GM19023 (cell line): ENCODE data around the gene CHKA.
A peak's percentile ranks its signal among the peaks of the same experiment; 100 is the strongest.

Experiments
- ATAC-seq: cut with Tn5 transposase; IDR thresholded peaks from one replicate; pipeline ENCODE4 v1.9.1; 2021; ENCODE audit warnings: mild to moderate bottlenecking, moderate library complexity; ENCODE audit not compliant: unreplicated experiment

Gene CHKA

DNA sequence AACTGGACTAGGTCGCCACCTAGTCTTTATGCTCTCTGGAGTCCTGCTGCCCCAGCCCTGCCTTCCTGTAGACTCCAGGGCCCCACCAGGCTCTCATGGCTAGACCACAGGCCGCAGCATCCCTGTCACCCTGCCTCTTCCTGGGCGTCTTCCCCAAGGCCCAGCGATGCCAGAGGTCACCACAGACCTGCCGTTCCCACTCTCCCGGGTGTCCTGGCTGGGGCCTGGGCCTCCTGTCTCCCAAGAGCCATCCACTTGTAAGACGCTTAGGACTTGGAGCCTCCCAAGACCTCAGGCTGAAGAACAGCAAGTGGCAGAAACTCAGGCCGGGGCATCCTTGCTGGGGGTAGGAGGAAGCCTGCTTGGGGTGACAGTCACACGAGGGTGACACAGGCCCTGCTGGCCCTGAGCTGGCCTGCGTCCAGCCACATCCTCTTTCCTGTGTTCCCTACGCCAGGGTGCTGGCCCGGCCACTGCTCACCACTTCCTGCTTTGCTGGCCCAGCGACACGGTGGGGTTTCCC is 84.4 kb downstream of the CHKA start:
- no peak for ATAC-seq

DNA sequence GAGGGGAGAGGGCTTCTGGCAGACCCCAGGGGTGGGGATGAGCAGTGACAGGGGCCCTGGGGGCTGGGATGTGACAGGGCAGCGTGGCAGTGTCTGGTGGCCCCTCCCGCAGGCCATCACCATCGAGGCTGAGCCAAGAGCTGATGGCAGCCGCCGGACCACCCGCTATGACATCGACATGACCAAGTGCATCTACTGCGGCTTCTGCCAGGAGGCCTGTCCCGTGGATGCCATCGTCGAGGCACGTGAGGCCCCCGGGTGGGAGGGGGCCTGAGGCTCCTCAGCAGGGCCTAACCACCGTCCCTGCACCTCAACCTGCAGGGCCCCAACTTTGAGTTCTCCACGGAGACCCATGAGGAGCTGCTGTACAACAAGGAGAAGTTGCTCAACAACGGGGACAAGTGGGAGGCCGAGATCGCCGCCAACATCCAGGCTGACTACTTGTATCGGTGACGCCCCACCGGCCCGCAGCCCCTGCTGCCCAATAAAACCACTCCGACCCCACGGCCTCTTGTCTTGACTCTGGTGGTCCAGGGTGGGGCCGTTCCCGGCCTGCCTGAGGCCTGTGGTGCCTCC is 85.0 kb downstream of the CHKA start:
- no peak for ATAC-seq

DNA sequence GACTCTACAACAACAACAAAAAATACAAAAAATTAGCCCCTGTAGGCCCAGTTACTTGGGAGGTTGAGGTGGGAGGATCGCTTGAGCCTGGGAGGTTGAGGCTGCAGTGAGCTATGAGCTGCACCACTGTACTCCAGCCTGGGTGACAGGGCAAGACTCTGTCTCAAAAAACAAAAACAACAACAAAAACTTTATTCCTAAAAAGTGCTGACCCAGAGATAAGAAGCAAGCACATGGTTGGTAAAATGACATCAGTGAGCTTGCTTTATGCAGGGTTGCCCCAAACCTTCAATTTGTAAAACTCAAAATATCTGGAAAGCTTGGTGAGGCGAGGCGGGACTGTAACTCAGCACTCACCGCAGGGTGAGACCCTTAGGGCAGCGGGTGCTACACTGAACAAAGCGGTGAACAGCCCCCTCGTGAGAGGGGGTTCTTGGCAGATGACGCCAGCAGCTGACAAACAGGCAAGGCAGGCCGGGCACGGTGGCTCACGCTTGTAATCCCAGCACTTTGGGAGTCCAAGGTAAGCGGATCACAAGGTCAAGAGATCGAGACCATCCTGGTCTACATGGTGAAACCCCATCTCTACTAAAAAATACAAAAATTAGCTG is 85.8 kb downstream of the CHKA start:
- no peak for ATAC-seq

DNA sequence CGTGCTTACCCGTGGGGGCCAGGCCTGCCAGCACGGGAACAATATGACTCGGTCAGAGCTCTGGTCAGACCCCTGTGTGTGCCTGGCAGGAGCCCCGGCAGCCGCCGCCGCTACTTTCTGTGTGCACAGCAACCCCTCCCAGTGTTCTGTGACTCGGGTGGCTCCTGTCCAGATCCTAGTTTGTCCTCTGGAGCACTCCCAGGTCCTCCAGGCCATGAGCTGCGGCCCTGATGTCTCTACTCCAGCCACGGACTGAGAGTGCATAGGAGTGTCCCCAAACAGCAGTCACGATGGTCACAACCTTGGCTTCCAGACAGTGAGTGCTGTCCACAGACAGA is 87.5 kb downstream of the CHKA start:
- no peak for ATAC-seq

DNA sequence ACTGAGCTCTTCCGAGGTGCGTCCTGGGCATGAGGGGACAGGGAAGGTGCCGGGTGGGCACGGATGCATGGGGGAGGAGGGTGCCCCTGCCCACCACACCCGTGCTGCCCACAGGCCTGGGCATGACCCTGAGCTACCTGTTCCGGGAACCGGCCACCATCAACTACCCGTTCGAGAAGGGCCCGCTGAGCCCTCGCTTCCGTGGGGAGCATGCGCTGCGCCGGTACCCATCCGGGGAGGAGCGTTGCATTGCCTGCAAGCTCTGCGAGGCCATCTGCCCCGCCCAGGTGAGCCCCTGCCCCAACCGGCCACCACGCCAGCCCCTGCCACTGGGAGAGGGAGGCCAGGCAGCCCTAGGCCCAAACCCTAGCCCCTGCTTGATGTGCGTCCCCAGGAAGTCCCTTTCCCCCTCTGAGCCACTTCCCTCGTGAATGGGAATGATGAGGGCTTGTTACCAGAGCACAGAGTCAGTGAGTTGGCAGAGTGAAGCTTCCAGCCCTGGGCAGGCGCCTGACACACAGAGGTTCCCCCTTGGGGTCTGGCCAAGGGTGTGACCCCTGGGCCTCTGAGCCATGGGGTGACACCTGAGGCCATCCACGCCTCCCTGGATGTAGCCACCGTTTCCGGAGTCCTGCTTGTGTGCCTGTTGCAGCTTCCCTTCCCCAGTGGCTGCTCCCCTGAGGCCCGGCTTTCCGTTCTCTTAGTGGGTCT is 88.0 kb downstream of the CHKA start:
- ATAC-seq: no peak

DNA sequence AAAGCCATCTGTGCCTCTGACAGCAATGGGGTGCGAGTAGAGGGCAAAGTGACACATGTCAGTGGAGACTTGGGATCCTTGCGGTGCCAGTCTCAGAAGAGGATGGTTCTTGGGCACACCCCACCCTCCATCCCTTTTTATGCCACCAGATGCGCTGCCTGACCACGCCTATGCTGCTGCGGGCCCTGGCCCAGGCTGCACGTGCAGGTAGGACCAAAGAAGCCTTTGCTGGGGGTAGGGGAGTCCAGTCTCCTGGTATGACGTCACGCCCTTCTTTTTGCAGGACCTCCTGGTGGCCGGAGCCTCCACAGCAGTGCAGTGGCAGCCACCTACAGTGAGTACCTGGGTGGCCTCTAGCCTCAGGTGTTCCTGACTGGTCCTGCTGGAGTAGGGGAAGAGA is 89.2 kb downstream of the CHKA start:
- ATAC-seq: no peak

- ATAC-seq: no peak
These were observed 90.1 kb downstream of the CHKA start for GRCh38 chr11:68031144-68031464.

GRCh38 chr11:68030318-68031143 is 90.7 kb downstream of the CHKA start, which contains the start of gene NDUFS8:
NDUFS8 (plus strand) TSS chr11:68030681; CDS start chr11:68032152, 1,471 bp downstream.
- peak; percentile 92 for ATAC-seq

DNA sequence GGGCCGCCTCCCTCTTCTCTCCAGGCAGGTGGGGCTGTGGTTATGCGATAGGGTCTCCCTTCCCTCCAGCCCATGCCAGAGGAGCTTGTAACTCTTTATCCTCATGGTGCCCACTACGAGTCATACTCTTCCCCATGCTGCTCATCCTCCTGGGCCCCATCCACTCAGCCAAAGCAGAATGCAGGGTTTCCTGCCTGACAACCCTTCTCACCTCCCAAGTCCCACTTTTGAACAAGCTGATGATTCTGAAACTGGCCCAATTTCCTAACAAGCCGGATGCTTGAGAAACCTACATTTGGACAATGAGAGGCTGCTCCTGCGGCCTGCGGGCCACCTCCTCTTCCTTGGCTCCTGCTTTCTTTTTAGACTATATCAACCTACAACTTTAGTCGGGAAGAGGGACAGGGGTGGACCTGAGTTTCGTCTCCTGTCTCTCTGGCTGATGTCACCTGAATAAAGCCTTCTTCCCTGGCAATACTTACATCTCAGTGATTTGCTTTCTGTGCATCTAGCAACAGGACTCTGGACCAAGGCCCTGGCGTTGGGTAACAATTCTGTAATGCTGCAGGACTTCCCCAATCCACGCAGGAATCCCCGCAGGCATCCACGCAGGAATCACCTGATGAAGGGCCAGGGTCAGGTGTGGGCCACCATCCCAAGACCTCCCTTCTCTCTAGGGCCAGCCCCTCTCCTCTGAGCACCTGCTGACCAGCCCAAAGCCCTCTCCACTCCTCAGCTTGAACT is 92.2 kb downstream of the CHKA start:
- no peak for ATAC-seq

- ATAC-seq: no peak
These were observed 93.5 kb downstream of the CHKA start for GRCh38 chr11:68027667-68028066.

- ATAC-seq: no peak
These were observed 94.6 kb downstream of the CHKA start for GRCh38 chr11:68026391-68027105.

DNA sequence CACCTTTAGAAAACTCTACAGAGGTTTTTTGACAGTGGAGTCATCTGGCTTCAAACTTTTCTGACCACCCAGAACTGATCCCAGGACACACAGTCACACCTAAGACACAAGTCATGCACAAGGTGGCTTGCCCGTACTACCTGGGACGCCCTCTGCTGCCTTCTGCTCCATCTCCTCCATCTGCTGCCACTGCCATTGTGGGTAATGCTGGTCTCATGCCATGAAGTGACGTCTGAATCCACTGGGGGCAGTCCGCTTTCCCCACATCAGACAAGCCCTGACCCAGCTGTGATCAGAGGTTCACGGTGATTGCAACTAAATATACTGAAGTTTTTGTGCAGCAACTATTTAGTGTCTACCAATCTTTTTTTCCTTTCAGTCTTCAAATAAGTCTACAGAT is 96.1 kb downstream of the CHKA start:
- ATAC-seq: no peak

DNA sequence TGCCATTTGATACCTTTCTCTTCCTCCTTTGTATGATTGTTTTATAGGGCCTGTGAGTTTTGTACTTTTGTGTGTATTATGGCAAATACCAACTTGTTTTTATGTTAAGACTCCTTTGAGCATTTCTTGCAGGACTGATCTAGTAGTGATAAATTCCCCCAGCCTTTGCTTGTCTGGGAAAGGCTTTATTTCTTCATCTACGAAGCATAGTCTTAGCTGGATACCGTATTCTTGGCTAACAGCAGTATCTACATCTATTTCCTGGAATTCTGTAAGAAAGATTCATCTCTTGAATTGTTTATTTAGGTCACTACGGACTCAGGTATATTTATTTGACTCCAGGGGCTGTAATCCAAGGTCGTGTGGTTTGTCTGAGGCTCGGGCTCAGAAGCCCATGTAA is 96.7 kb downstream of the CHKA start:
- no peak for ATAC-seq

DNA sequence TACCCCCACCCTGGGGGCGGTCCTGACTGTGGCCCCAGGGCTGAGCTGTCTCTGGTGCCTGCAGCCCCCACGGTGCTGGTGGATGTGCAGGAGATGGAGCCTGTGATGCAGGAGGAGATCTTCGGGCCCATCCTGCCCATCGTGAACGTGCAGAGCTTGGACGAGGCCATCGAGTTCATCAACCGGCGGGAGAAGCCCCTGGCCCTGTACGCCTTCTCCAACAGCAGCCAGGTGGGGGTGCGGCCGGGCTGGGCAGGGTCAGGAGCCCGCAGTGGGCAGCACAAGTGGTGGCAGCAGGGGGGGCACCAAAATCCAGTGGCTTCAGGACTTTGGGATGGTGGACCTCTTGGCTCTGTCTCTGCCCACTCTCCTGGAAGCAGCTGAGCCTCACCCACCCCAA is 98.7 kb downstream of the CHKA start:
- ATAC-seq: no peak

GRCh38 chr11:68021167-68021787 is 99.9 kb downstream of the CHKA start:
- no peak for ATAC-seq

DNA sequence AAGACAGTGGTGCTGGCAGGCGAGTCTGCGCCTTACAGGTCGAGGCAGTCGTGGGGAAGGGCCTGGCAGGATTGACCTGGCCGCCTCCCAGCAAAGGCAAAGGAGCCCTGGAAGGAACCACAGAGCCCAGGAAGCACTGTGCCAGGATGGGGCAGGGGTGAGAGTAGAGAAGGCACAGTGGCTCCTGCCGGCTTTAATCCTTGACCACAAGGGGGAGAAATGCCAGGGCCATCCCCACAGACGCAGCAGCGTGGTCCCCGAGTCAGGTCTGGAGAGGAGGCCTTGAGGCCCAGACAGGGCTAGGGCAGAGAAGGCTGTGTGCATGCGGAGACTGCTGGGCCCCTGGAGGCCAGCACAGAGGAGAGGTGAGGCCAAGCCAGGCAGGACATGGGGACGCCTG is 100.6 kb downstream of the CHKA start:
- no peak for ATAC-seq

- ATAC-seq: no peak
These were observed 101.7 kb downstream of the CHKA start for GRCh38 chr11:68019486-68019885.

GRCh38 chr11:68018730-68019190 is 102.4 kb downstream of the CHKA start:
- no peak for ATAC-seq

DNA sequence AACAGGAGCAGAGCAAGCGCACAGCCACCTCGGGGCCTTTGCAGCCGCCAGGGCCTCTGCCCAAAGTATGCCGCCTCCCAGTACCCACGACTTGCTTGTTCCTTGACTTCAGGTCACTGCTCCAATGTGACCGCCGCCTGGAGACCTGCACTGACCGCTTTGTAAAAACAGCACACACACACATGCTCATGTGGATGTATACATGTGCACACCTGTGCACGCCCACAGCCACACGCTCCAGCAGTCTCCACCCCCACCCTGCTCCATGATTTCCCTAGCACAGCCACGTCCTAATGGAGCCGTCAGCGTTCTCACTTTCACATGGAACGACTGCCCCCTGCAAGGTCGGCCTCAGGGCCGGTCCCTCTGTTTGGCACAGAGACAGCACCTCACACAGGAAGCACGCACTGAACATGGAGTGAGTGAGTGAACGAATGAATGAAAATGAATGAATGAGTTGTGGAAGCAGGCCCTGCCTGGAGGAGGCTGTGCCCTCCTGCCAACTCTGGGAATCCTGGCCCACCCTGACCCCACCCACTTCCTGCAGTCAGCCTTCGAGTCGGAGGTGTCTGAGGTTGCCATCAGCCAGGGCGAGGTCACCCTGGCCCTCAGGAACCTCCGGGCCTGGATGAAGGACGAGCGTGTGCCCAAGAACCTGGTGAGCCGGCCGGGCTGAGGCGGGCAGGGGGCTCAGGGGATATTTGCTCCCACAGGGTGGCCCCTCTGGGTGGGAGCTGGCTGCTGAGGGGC is 103.0 kb downstream of the CHKA start:
- ATAC-seq: no peak
